Memory B cell (primary cell): ENCODE results near the gene KIF18B.

Source experiments
- ATAC-seq: fragments of 150-1000 bp; cut with Tn5 transposase; 2 replicates; pipeline ENCODE4 v1.10.0; 2021; ENCODE audit warnings: low read depth, mild to moderate bottlenecking, moderate library complexity
- DNase-seq, 2 donors: peaks; one replicate each; pipeline ENCODE4 v3.0.0; 2022; ENCODE audit warnings: low spot score in 2 of 2
- H3K27ac Mint-ChIP-seq: one replicate; pipeline ENCODE4 v1.8.0; 2022; ENCODE audit warnings: mild to moderate bottlenecking, moderate library complexity, mixed read lengths
- H3K27me3 Mint-ChIP-seq: one replicate; pipeline ENCODE4 v1.8.0; 2022; ENCODE audit warnings: mixed read lengths
- H3K36me3 Mint-ChIP-seq: one replicate; pipeline ENCODE4 v1.8.0; 2022; ENCODE audit warnings: mild to moderate bottlenecking, mixed read lengths
- H3K4me1 Mint-ChIP-seq: one replicate; pipeline ENCODE4 v1.8.0; 2022; ENCODE audit warnings: mixed read lengths
- H3K4me3 Mint-ChIP-seq: one replicate; pipeline ENCODE4 v1.8.0; 2022; ENCODE audit warnings: mild to moderate bottlenecking, moderate library complexity, mixed read lengths
- H3K9me3 Mint-ChIP-seq: one replicate; pipeline ENCODE4 v1.8.0; 2022; ENCODE audit warnings: mixed read lengths

Gene KIF18B

GRCh38 chr17:44922746-44923470 lies 24.7 kb downstream of the KIF18B start:
- Mint-ChIP-seq H3K36me3 (no peaks in the 10 kb centered on the region), H3K27me3 (peaks cover 7% of the 10 kb centered on the region), H3K4me3 (no peak overlapping the region), H3K4me1 (peaks cover 15% of the 10 kb centered on the region), H3K27ac (no peak overlapping the region), H3K9me3 (no peaks in the 10 kb centered on the region)
- DNase-seq (no peak), ATAC-seq (no peak)

- Mint-ChIP-seq H3K27me3 (peaks cover 9% of the 10 kb centered on the region), H3K27ac (no peak overlapping the region), H3K4me3 (no peak overlapping the region), H3K9me3 (no peaks in the 10 kb centered on the region), H3K4me1 (peaks cover 15% of the 10 kb centered on the region), H3K36me3 (no peaks in the 10 kb centered on the region)
- ATAC-seq = no peak
- DNase-seq = no peak
Measured at GRCh38 chr17:44922136-44922535, 25.4 kb downstream of the KIF18B start.

GRCh38 chr17:44921122-44921882 lies 26.3 kb downstream of the KIF18B start:
- Mint-ChIP-seq H3K4me3 (no peak overlapping the region), H3K36me3 (no peaks in the 10 kb centered on the region), H3K27ac (no peak overlapping the region), H3K4me1 (peaks cover 15% of the 10 kb centered on the region), H3K9me3 (no peaks in the 10 kb centered on the region), H3K27me3 (peaks cover 10% of the 10 kb centered on the region)
- no peak for DNase-seq
- ATAC-seq = no peak

GRCh38 chr17:44920565-44920940 lies 27.0 kb downstream of the KIF18B start:
- Mint-ChIP-seq H3K27me3 (peaks cover 10% of the 10 kb centered on the region), H3K4me3 (no peak overlapping the region)
- ATAC-seq = peak; percentile 53

GRCh38 chr17:44919885-44920564 lies 27.5 kb downstream of the KIF18B start:
- peak; percentile 53 to 59 for DNase-seq
- Mint-ChIP-seq H3K4me3 (peak overlapping the region; percentile 4), H3K27me3 (peaks cover 10% of the 10 kb centered on the region), H3K9me3 (no peaks in the 10 kb centered on the region), H3K36me3 (no peaks in the 10 kb centered on the region), H3K4me1 (peaks cover 15% of the 10 kb centered on the region), H3K27ac (no peak overlapping the region)
- ATAC-seq = peak; percentile 91

More at GRCh38 chr17:44920565-44920940, 27.0 kb downstream of the KIF18B start:
- H3K27ac Mint-ChIP-seq = no peak overlapping the region
- H3K4me1 Mint-ChIP-seq = peaks cover 15% of the 10 kb centered on the region
- H3K9me3 Mint-ChIP-seq = no peaks in the 10 kb centered on the region
- no peaks in the 10 kb centered on the region for H3K36me3 Mint-ChIP-seq
- DNase-seq = no peak

- no peak for ATAC-seq
- H3K36me3 Mint-ChIP-seq = no peaks in the 10 kb centered on the region
- peaks cover 12% of the 10 kb centered on the region for H3K27me3 Mint-ChIP-seq
- peaks cover 15% of the 10 kb centered on the region for H3K4me1 Mint-ChIP-seq
- H3K9me3 Mint-ChIP-seq = no peaks in the 10 kb centered on the region
- no peak overlapping the region for H3K4me3 Mint-ChIP-seq
- no peak overlapping the region for H3K27ac Mint-ChIP-seq
- DNase-seq = no peak
Measured at GRCh38 chr17:44919411-44919810, 28.2 kb downstream of the KIF18B start.

- DNase-seq (no peak), ATAC-seq (no peak)
- Mint-ChIP-seq H3K4me3 (no peak overlapping the region), H3K27me3 (peaks cover 18% of the 10 kb centered on the region), H3K9me3 (no peaks in the 10 kb centered on the region), H3K27ac (no peak overlapping the region), H3K4me1 (peaks cover 19% of the 10 kb centered on the region), H3K36me3 (no peaks in the 10 kb centered on the region)
Measured at GRCh38 chr17:44918006-44918405, 29.6 kb downstream of the KIF18B start.

GRCh38 chr17:44917456-44917855 lies 30.1 kb downstream of the KIF18B start:
- H3K9me3 Mint-ChIP-seq = no peaks in the 10 kb centered on the region
- no peaks in the 10 kb centered on the region for H3K36me3 Mint-ChIP-seq
- no peak overlapping the region for H3K27ac Mint-ChIP-seq
- H3K4me3 Mint-ChIP-seq = no peak overlapping the region
- DNase-seq = no peak
- peaks cover 17% of the 10 kb centered on the region for H3K27me3 Mint-ChIP-seq
- H3K4me1 Mint-ChIP-seq = peaks cover 19% of the 10 kb centered on the region
- no peak for ATAC-seq

- no peak for ATAC-seq
- H3K4me1 Mint-ChIP-seq = peaks cover 19% of the 10 kb centered on the region
- DNase-seq = no peak
- no peak overlapping the region for H3K4me3 Mint-ChIP-seq
- no peaks in the 10 kb centered on the region for H3K36me3 Mint-ChIP-seq
- H3K9me3 Mint-ChIP-seq = no peaks in the 10 kb centered on the region
- peaks cover 18% of the 10 kb centered on the region for H3K27me3 Mint-ChIP-seq
- no peak overlapping the region for H3K27ac Mint-ChIP-seq
Measured at GRCh38 chr17:44916781-44917241, 30.8 kb downstream of the KIF18B start.

GRCh38 chr17:44915862-44916780 lies 31.5 kb downstream of the KIF18B start:
- Mint-ChIP-seq H3K4me1 (peaks cover 15% of the 10 kb centered on the region), H3K27me3 (peaks cover 14% of the 10 kb centered on the region), H3K4me3 (no peak overlapping the region), H3K9me3 (no peaks in the 10 kb centered on the region), H3K27ac (no peak overlapping the region), H3K36me3 (no peaks in the 10 kb centered on the region)
- ATAC-seq (no peak), DNase-seq (no peak)

GRCh38 chr17:44915321-44915726 lies 32.2 kb downstream of the KIF18B start, which contains the start of gene GFAP:
Gene GFAP, minus strand, starts transcription at chr17:44915500. Its CDS starts 14 bp downstream, at chr17:44915486.
- DNase-seq (no peak), ATAC-seq (no peak)
- H3K36me3 Mint-ChIP-seq = no peaks in the 10 kb centered on the region
- H3K4me1 Mint-ChIP-seq = peaks cover 13% of the 10 kb centered on the region
- H3K27ac Mint-ChIP-seq = no peak within 1 kb of the TSS
- peaks cover 18% of the 10 kb centered on the region for H3K27me3 Mint-ChIP-seq
- H3K4me3 Mint-ChIP-seq = no peak within 1 kb of the TSS
- H3K9me3 Mint-ChIP-seq = no peaks in the 10 kb centered on the region

GRCh38 chr17:44914698-44915271 lies 32.8 kb downstream of the KIF18B start:
- DNase-seq (no peak), ATAC-seq (no peak)
- Mint-ChIP-seq H3K36me3 (no peaks in the 10 kb centered on the region), H3K27ac (no peak overlapping the region), H3K27me3 (peaks cover 18% of the 10 kb centered on the region), H3K4me3 (no peak overlapping the region), H3K4me1 (peaks cover 8% of the 10 kb centered on the region), H3K9me3 (no peaks in the 10 kb centered on the region)

- ATAC-seq = peak; percentile 44
- peaks cover 8% of the 10 kb centered on the region for H3K4me1 Mint-ChIP-seq
- no peak overlapping the region for H3K4me3 Mint-ChIP-seq
- H3K9me3 Mint-ChIP-seq = no peaks in the 10 kb centered on the region
- H3K27me3 Mint-ChIP-seq = peaks cover 20% of the 10 kb centered on the region
- H3K36me3 Mint-ChIP-seq = no peaks in the 10 kb centered on the region
- H3K27ac Mint-ChIP-seq = no peak overlapping the region
- no peak for DNase-seq
Measured at GRCh38 chr17:44914148-44914547, 33.4 kb downstream of the KIF18B start.
